Small intestine (tissue), 7 donors: Measurements from ENCODE around the gene XIRP1. TPM values are rescaled to one million over a fixed set of nuclear protein-coding genes. Genes with fewer than 3 reads are reported as not detected.

Experiments used
- DNase-seq, 2 donors: peaks; one replicate each; pipeline versions ENCODE4 v3.0.0 to v3.0.0-alpha.2; 2013
- FAIRE-seq: peaks from 2 replicates; lab custom pipeline; 2012; peaks lifted over from hg19 to GRCh38; lab: Jason Lieb, UNC
- H3K27ac ChIP-seq, 3 donors: one replicate each; pipeline ENCODE4 v1.5.1; 2013; ENCODE audit warnings: low read length in 2 of 3, mild to moderate bottlenecking in 2 of 3, control low read depth in 1 of 3, inconsistent platforms in 1 of 3, low read depth in 1 of 3, moderate library complexity in 1 of 3
- H3K27me3 ChIP-seq, 3 donors: one replicate each; pipeline ENCODE4 v1.6.1; 2013; ENCODE audit warnings: low read length in 3 of 3, inconsistent platforms in 1 of 3; ENCODE audit not compliant: control insufficient read depth in 3 of 3, insufficient read depth in 3 of 3
- H3K36me3 ChIP-seq, 3 donors: one replicate each; pipeline ENCODE4 v1.6.1; 2013; ENCODE audit warnings: low read length in 3 of 3, inconsistent platforms in 1 of 3, low read depth in 1 of 3, mild to moderate bottlenecking in 1 of 3, moderate library complexity in 1 of 3; ENCODE audit not compliant: control insufficient read depth in 3 of 3, insufficient read depth in 2 of 3
- H3K4me1 ChIP-seq, 3 donors: one replicate each; pipeline ENCODE4 v1.6.1; 2013; ENCODE audit warnings: low read length in 2 of 3, inconsistent platforms in 1 of 3, low read depth in 1 of 3, mild to moderate bottlenecking in 1 of 3, moderate library complexity in 1 of 3; ENCODE audit not compliant: control insufficient read depth in 3 of 3, insufficient read depth in 2 of 3
- H3K4me3 ChIP-seq, 3 donors: one replicate each; pipeline ENCODE4 v1.5.1; 2013; ENCODE audit warnings: low read length in 3 of 3, control low read depth in 1 of 3, inconsistent platforms in 1 of 3, low read depth in 1 of 3, mild to moderate bottlenecking in 1 of 3, moderate library complexity in 1 of 3
- H3K9me3 ChIP-seq, 2 donors: one replicate each; pipeline ENCODE4 v1.6.1; 2013; ENCODE audit warnings: low read depth in 1 of 2, low read length in 1 of 2; ENCODE audit not compliant: control insufficient read depth in 2 of 2, insufficient read depth in 1 of 2
- WGBS, 3 donors: extraction: QIAGEN DNeasy Blood & Tissue Kit; methylation state at CpG; one replicate each; pipeline ENCODE4 v1.1.7; 2013; 5-methylcytosine and 5-hydroxymethylcytosine counted together
- polyA plus RNA-seq, 4 donors: library from polyadenylated mRNA; stranded (reverse) in 3 of 4; unstranded in 1 of 4; fragments of 200-250 nt in 3 of 4; fragments of 120-200 nt in 1 of 4; gene quantifications; one replicate each; pipeline versions ENCODE4 v1.2.1 to v1.2.3, GENCODE V29; 2013
- donor health status: healthy with polysubstance abuse.
- donor health status: control.
- donor health status: control.
- donor health status: Bipolar disorder and iron deficiency.
- donor health status: healthy.

XIRP1 gene
- polyA plus RNA-seq, 4 donors = 0.15 to 5.4 (median 1.0) TPM

- 73 to 84% (median 76%) methylated on average over 7 of the region's 7 CpGs for WGBS, 3 donors
- Histone ChIP-seq H3K36me3 (no peaks in the 10 kb centered on the region), H3K27ac (peak overlapping the region in 2 of 3 donors; percentile 58 to 71), H3K4me1 (peaks cover 5 to 35% (median 11%) of the 10 kb centered on the region in 3 donors), H3K27me3 (no peaks in the 10 kb centered on the region), H3K4me3 (no peak overlapping the region), H3K9me3 (no peaks in the 10 kb centered on the region)
- FAIRE-seq (no peak), DNase-seq (no peak)
Measured at GRCh38 chr3:39181408-39182335, 10.7 kb downstream of the XIRP1 start.

GRCh38 chr3:39180546-39181346, 11.6 kb downstream of the XIRP1 start:
- Histone ChIP-seq H3K36me3 (no peaks in the 10 kb centered on the region), H3K27ac (peak overlapping the region in 2 of 3 donors; percentile 73 to 91), H3K4me3 (peak overlapping the region in 2 of 3 donors; percentile 12 to 44), H3K4me1 (peaks cover 5 to 35% (median 11%) of the 10 kb centered on the region in 3 donors), H3K9me3 (no peaks in the 10 kb centered on the region), H3K27me3 (no peaks in the 10 kb centered on the region)
- DNase-seq (peak; percentile 98), FAIRE-seq (no peak)
- 1 to 3% (median 2%) methylated on average over 33 to 64 of the region's 64 CpGs for WGBS, 3 donors

- FAIRE-seq (no peak), DNase-seq (peak; percentile 51 to 53)
- peaks cover 5 to 35% (median 11%) of the 10 kb centered on the region in 3 donors for H3K4me1 ChIP-seq
- H3K9me3 ChIP-seq = no peaks in the 10 kb centered on the region
- H3K36me3 ChIP-seq = no peaks in the 10 kb centered on the region
- H3K27ac ChIP-seq = peak overlapping the region in 2 of 3 donors; percentile 73 to 91
- H3K4me3 ChIP-seq = peak overlapping the region in 1 of 3 donors; percentile 44
- H3K27me3 ChIP-seq = no peaks in the 10 kb centered on the region
- 9 to 47% (median 16%) methylated on average over 3 of the region's 3 CpGs for WGBS, 3 donors
Measured at GRCh38 chr3:39180183-39180545, 12.2 kb downstream of the XIRP1 start.

GRCh38 chr3:39178553-39178952, 13.8 kb downstream of the XIRP1 start:
- no peak for FAIRE-seq
- Histone ChIP-seq H3K4me3 (peak overlapping the region in 1 of 3 donors; percentile 72), H3K27me3 (no peaks in the 10 kb centered on the region), H3K4me1 (peaks cover 5 to 35% (median 11%) of the 10 kb centered on the region in 3 donors), H3K36me3 (no peaks in the 10 kb centered on the region), H3K9me3 (no peaks in the 10 kb centered on the region), H3K27ac (peak overlapping the region in 2 of 3 donors; percentile 92 to 95)
- DNase-seq = peak in 1 of 2 donors; percentile 48
- 50 to 64% (median 58%) methylated on average over 4 of the region's 4 CpGs for WGBS, 3 donors

GRCh38 chr3:39177708-39178332, 14.6 kb downstream of the XIRP1 start:
- H3K9me3 ChIP-seq = no peaks in the 10 kb centered on the region
- FAIRE-seq = no peak

GRCh38 chr3:39176025-39176714, 16.2 kb downstream of the XIRP1 start:
- no peaks in the 10 kb centered on the region for H3K9me3 ChIP-seq
- no peak overlapping the region for H3K4me3 ChIP-seq
- H3K36me3 ChIP-seq = no peaks in the 10 kb centered on the region
- peak overlapping the region in 1 of 3 donors; percentile 87 for H3K27ac ChIP-seq
- H3K4me1 ChIP-seq = peaks cover 5 to 33% (median 11%) of the 10 kb centered on the region in 3 donors
- no peaks in the 10 kb centered on the region for H3K27me3 ChIP-seq
- 80 to 87% (median 83%) methylated on average over 6 of the region's 6 CpGs for WGBS, 3 donors
- DNase-seq = no peak
- no peak for FAIRE-seq

More at GRCh38 chr3:39177708-39178332, 14.6 kb downstream of the XIRP1 start:
- Histone ChIP-seq H3K4me3 (peak overlapping the region; percentile 27 to 72 (median 41)), H3K36me3 (no peaks in the 10 kb centered on the region), H3K27ac (peak overlapping the region; percentile 37 to 95 (median 92)), H3K27me3 (no peaks in the 10 kb centered on the region), H3K4me1 (peaks cover 5 to 35% (median 11%) of the 10 kb centered on the region in 3 donors)
- DNase-seq = peak; percentile 68 to 92
- 1% methylated on average over 20 to 30 of the region's 32 CpGs for WGBS, 3 donors

- peak in 1 of 2 donors; percentile 51 for DNase-seq
- 36 to 58% (median 42%) methylated on average over 2 of the region's 2 CpGs for WGBS, 3 donors
Measured at GRCh38 chr3:39173318-39174125, 18.9 kb downstream of the XIRP1 start.

More at GRCh38 chr3:39173318-39174125, 18.9 kb downstream of the XIRP1 start:
- Histone ChIP-seq H3K36me3 (no peaks in the 10 kb centered on the region), H3K27me3 (no peaks in the 10 kb centered on the region), H3K9me3 (no peaks in the 10 kb centered on the region), H3K4me1 (peaks cover 2 to 9% (median 3%) of the 10 kb centered on the region in 3 donors), H3K4me3 (no peak overlapping the region), H3K27ac (no peak overlapping the region)
- no peak for FAIRE-seq
